GM12873 (cell line): ENCODE results near the gene GNL2.
A peak's percentile ranks its signal among the peaks of the same experiment; 100 is the strongest.

ENCODE experiments used
- TF ChIP-seq, protein P1 (sequence below): IDR thresholded peaks from 2 replicates; pipeline ENCODE4 v1.5.1; 2012; ENCODE audit warnings: low read depth, mild to moderate bottlenecking, moderate library complexity, low read length, control low read depth; ENCODE audit not compliant: insufficient read depth; ENCODE audit errors: missing control alignments

The GNL2 gene

DNA sequence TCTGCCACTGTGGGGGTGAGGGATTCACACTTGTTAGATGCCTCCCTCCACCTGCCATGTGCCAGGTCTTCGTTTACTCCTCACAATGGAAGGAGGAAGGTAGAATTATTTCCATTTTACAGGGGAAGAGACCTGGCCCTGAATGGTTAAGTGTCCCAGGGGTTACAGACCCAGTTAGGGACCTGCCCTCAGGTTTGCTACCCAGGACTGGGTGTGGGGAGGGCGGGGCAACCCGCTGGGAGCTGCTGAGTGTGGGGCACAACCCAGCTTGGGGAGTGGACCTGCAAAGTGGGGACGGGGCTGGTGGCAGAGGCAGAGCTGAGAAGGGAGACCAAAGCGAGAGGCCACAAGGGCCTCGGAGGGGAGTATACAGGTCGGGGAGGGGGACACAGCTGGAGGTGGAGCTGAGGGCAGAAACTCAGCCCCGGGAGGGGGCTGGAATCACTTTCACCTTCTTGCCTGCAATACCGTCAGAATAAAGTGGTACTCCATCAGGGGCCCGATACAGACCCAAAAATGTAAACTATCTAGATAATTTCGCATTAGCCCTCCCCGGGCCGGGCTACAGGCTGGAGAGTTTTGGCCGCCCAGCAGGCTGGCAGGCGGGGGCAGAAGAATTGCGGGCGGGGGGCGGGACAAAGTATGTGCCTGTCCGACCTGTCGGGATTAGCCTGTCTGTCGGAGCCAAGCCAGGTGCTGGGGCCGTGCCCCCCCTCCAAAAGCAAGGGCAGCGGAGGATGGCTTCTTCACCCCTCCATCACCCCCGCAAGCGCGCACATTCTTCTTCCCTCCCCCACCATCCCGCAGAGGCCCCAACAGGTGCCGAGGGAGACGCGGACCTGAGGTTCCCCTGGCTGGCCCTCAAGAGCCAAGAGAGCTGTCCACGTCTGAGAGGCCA, 37.6 kb upstream of the GNL2 start:
- TF ChIP-seq, protein P1, sequence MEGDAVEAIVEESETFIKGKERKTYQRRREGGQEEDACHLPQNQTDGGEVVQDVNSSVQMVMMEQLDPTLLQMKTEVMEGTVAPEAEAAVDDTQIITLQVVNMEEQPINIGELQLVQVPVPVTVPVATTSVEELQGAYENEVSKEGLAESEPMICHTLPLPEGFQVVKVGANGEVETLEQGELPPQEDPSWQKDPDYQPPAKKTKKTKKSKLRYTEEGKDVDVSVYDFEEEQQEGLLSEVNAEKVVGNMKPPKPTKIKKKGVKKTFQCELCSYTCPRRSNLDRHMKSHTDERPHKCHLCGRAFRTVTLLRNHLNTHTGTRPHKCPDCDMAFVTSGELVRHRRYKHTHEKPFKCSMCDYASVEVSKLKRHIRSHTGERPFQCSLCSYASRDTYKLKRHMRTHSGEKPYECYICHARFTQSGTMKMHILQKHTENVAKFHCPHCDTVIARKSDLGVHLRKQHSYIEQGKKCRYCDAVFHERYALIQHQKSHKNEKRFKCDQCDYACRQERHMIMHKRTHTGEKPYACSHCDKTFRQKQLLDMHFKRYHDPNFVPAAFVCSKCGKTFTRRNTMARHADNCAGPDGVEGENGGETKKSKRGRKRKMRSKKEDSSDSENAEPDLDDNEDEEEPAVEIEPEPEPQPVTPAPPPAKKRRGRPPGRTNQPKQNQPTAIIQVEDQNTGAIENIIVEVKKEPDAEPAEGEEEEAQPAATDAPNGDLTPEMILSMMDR: no peak

DNA sequence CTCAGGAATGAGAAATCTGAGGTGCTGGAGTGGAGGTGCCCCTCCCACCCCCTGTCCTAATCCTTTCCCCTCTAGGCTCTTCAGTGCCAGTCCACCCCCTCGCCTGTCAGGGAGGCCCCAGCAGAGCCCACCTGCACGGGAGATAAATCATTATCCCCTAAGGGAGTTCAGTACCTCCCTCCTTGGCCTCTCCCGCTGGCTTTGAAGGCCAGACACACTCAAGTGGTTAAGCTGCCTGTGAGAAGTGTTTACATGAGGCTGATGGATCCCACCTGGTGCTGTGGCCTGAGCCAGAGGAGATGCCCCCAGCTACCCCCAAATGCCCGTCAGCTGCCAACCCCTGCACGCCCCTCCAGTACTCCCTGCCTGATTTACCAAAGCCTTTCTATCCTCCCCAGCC, 35.3 kb upstream of the GNL2 start:
- TF ChIP-seq, protein P1: no peak

DNA sequence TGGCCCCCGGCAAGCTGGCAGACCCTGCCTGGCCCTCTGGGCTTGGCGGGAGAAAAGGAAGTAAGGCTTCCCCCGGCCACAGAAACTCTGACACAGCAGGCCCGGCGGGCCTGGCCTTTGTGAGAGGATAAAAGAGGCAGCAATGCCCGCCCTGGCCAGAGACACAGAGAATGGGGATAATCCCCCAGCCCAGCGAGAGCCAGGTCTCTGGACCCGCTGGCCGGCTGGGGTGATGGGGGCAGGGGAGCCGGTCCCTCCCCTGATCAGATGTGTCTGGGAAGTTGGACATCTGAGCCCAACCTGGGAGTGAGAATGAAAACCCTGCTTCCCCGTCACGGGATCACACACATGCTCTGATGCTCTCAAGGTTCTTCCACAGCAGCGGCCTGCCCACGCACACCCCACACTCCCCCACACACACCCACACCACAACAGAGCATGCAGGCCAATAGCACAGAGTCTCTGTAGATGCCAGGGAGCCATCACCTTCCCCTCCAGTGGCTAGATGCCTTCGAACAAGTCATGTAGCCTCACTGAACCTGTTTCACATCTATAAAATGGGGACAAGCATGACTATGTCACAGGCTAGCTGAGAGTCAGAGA, 34.8 kb upstream of the GNL2 start:
- TF ChIP-seq, protein P1: no peak

DNA sequence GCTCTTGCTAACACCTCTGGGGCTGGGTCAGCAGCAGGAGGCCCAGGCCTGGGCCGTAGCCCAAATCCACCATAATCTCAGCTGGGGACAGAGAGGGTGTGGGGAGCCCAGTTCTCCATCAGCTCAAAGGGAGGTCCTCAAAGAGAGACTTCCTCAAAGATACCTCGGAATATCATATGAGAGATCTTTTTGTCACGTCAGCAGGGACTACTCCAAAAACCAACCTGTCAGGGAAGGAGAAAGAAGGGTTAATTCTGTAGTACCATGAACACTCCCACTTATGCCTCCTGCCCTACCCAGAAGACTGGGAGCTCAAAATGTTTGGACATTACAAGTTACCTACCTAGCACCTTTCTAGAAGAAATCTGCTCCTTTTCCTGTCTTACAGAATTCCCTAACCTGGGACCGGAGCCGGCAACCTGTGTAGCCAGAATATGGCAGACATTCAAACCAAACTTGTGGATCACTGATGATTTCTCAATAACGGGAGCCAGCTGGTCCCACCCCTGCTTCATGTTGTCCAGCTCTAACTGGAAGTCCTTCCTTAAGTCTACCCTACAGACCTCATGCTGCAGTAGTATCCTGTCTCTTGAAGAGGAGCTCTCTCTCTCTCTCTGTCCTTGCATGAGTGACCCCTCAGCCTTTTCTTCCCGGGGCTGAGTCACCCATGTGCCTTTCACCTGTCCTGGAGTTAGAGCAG, 34.1 kb upstream of the GNL2 start:
- TF ChIP-seq, protein P1: no peak

DNA sequence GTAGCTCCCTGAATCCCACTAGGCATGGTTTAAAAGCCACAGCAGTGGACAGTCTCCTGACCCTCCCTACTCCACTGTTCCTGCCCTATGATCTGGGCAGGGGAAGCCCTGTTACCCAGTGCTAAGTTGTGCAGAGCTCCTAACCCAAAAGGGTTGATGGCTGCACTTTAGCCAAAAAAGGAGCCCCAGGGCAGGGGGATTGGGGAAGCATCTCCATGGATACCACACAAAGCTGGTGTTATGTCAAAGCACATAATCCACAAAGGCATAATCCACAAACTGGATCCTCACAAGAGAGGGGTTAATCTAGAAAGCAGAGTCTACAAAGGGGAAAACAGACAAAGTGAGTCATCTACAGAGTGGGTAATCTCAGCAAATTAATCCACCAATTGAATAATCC, 33.3 kb upstream of the GNL2 start:
- TF ChIP-seq, protein P1: no peak

DNA sequence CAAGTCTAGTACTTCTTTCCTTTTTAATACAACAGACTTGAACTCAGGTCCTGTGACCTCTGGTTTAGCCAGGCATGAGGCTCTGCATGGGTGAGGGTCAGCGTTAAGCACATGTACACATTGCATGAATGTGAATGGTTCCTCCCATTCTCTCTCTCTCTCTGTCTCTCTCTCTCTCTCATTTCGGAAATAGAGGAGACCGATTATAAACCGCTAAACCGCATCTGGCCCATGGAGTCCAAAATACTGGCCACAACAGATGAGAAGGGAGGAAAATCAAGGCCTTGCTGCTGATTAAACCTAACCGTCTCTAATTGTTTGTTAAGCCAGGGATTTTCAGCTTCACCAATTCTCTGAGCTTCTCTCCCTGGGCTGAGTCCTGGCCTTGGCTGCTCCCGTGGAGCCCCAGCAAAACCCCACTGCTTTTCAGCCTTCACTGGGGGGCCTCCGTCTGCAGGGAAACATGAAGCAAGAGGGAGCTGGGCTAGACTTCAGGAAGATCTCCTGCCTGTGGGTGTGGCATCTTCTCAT, 32.4 kb upstream of the GNL2 start:
- TF ChIP-seq, protein P1: no peak

DNA sequence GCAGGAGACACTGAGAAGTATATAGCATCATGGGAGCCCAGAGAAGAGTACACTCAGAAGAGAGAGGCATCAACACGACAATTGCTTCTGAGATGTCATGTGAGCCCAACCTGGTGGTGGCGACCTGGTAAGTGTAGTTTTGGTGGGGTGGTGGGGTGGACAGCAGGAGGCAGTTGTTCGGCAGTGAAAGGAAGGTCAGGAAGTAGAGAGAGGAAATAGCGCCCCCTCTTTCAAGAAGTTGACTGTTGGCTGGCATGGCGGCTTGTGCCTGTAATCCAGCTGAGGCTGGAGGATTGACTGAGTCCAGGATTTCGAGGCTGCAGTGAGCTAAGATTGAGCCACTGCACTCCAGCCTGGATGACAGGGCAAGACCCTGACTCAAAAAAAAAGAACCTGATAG, 26.4 kb upstream of the GNL2 start:
- TF ChIP-seq, protein P1: peak; percentile 4
